Osteocyte (in vitro differentiated cells): ENCODE measurements around the gene C5. TPM values are rescaled to one million over a fixed set of nuclear protein-coding genes. Genes with fewer than 3 reads are reported as not detected.
A peak's percentile ranks its signal among the peaks of the same experiment; 100 is the strongest.

Source experiments
- DNase-seq: peaks from one replicate; pipeline ENCODE4 v3.0.0; 2021; ENCODE audit warnings: mixed read lengths; ENCODE audit not compliant: unreplicated experiment; ENCODE audit errors: extremely low spot score
- H3K27ac Mint-ChIP-seq: one replicate; pipeline ENCODE4 v1.8.0; 2021; ENCODE audit warnings: mild to moderate bottlenecking, mixed read lengths; ENCODE audit not compliant: unreplicated experiment
- H3K27me3 Mint-ChIP-seq: one replicate; pipeline ENCODE4 v1.8.0; 2021; ENCODE audit warnings: mixed read lengths; ENCODE audit not compliant: unreplicated experiment
- H3K36me3 Mint-ChIP-seq: one replicate; pipeline ENCODE4 v1.8.0; 2021; ENCODE audit warnings: mixed read lengths; ENCODE audit not compliant: unreplicated experiment
- H3K4me1 Mint-ChIP-seq: one replicate; pipeline ENCODE4 v1.8.0; 2021; ENCODE audit warnings: mixed read lengths; ENCODE audit not compliant: unreplicated experiment
- H3K4me3 Mint-ChIP-seq: one replicate; pipeline ENCODE4 v1.8.0; 2021; ENCODE audit warnings: mild to moderate bottlenecking, moderate library complexity, mixed read lengths; ENCODE audit not compliant: unreplicated experiment
- H3K9me3 Mint-ChIP-seq: one replicate; pipeline ENCODE4 v1.8.0; 2021; ENCODE audit warnings: mixed read lengths; ENCODE audit not compliant: unreplicated experiment
- CTCF ChIP-seq: fragments of 200-600 bp; sonication (generic); IDR thresholded peaks from 2 replicates; pipeline ENCODE4 v1.5.0; 2021; ENCODE audit warnings: antibody characterized with exemption, mild to moderate bottlenecking, moderate library complexity
- total RNA-seq: library from RNA; stranded (reverse); gene quantifications from 2 replicates; pipeline ENCODE4 v1.2.1, GENCODE V29; 2021

Gene C5
- total RNA-seq, 1 donor from 2014 or later, result 6.3 TPM

DNA sequence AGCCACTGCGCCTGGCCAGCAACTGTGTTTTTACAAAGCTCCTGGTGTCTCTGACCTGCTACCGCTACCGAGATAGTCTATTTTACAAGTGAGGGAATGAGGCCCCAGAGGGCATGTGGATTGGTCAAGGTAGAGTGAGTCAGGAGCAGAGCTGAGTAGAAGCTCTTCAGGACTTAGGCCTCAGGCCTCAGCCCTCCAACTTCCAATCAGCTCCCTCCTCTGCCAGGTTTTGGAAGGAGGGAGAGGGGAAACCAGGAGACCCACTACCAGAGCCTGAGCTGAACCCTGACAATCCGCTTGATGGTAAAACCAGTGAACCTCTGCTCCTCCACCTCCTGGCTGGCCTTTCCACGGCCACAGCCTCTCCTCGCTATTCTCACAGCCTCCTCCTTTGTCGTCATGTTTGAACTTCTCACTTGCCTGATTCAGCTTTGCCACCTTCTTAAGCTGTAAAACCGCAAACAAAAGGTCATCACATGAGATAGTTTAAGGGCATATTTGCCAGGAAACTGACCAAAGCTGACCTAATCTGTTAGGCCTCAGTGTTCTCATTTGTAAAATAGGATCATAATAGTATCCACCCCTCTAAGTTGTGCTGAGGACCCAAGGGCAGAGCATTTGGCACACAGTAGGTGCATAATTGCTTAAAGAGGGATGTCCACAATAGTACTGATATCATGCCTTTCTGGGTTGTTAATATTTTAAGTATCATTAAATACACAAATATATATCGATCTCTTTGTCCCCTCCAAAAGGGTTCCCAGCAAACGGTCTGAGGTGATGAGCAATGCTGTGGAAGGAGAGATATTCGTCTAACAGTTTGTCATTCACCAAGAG, 125.2 kb downstream of the C5 start:
- peak overlapping the region; percentile 99 for H3K27ac Mint-ChIP-seq
- peaks cover 85% of the 10 kb centered on the region for H3K4me1 Mint-ChIP-seq

DNA sequence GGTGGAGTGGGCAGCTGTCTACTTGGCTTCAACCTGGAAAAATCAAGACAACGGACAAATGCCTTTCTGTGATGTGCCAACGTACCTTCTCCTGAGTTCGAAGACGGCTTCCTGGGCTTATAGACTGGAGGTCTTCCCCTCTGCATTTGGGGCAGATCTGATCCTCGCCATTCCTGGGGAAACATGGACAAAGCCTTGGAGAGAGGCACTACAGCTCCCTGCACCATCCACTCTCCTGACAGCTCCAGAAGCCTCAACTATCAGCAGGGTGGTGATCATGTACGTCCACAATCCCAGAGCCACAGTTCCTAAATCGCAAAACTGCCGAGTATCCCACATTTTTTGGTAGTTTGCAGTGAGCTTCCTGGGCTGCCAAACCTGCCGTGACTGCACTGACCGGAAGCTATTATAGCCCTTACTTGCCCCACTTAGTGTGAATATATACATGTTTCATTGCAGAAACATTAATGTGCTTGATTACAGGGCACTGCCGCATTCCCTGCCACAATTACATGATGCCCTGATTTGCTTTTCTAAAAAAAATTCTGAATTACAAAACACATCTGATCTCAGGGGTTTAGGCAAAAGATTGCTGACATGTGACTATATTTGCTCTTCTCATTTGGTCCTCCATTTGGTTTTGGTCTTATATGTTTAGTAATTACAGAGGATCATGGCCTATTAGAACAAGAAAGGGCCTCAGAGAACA, 126.3 kb downstream of the C5 start:
- peak overlapping the region; percentile 99 for H3K27ac Mint-ChIP-seq
- peaks cover 93% of the 10 kb centered on the region for H3K4me1 Mint-ChIP-seq
- no peak for TF ChIP-seq CTCF
- H3K9me3 Mint-ChIP-seq, result no peaks in the 10 kb centered on the region
- H3K36me3 Mint-ChIP-seq, result no peaks in the 10 kb centered on the region
- no peaks in the 10 kb centered on the region for H3K27me3 Mint-ChIP-seq
- no peak for DNase-seq
- H3K4me3 Mint-ChIP-seq, result peak overlapping the region; percentile 22

More for the DNA sequence above, 125.2 kb downstream of the C5 start:
- no peaks in the 10 kb centered on the region for H3K27me3 Mint-ChIP-seq
- DNase-seq, result no peak
- H3K9me3 Mint-ChIP-seq, result no peaks in the 10 kb centered on the region
- H3K36me3 Mint-ChIP-seq, result no peaks in the 10 kb centered on the region
- TF ChIP-seq CTCF, result no peak
- H3K4me3 Mint-ChIP-seq, result no peak overlapping the region

- no peak overlapping the region for H3K4me3 Mint-ChIP-seq
- H3K27ac Mint-ChIP-seq, result peak overlapping the region; percentile 99
- no peaks in the 10 kb centered on the region for H3K27me3 Mint-ChIP-seq
- peaks cover 94% of the 10 kb centered on the region for H3K4me1 Mint-ChIP-seq
- no peak for DNase-seq
- TF ChIP-seq CTCF, result no peak
- H3K9me3 Mint-ChIP-seq, result no peaks in the 10 kb centered on the region
- no peaks in the 10 kb centered on the region for H3K36me3 Mint-ChIP-seq
Observed at GRCh38 chr9:120922404-120923195, 127.5 kb downstream of the C5 start.

DNA sequence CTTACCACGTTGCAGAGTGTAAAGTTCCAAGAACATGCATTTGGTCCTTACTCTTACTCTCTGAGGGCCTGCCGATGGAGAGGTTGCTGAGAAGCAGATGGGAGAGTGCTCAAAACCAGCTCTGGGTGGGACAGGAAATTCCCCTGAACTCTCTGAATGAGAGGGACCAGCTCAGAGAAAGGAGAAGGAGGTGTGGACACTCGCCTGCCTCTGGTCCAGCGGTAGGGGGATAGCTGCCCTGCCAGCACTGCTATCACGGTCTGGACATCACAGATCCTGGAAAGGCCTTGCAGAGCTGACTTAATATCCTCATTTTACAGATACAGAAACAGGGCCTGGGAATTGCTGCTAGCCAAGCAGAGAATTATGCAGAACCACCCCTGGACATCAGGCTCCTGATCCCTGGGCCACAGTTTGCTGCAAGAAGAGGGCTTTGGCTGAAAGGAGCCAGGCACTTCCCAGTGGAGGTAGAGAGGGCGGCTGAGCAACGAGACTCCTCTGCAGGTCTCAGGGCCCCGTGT, 128.4 kb downstream of the C5 start:
- no peaks in the 10 kb centered on the region for H3K27me3 Mint-ChIP-seq
- H3K4me1 Mint-ChIP-seq, result peaks cover 96% of the 10 kb centered on the region
- peaks cover 3% of the 10 kb centered on the region for H3K36me3 Mint-ChIP-seq
- H3K4me3 Mint-ChIP-seq, result no peak overlapping the region
- peaks cover 3% of the 10 kb centered on the region for H3K9me3 Mint-ChIP-seq
- peak overlapping the region; percentile 99 for H3K27ac Mint-ChIP-seq
- DNase-seq, result no peak
- TF ChIP-seq CTCF, result no peak
